ENCODE data around the gene FRMD1. TPM values are rescaled to one million over a fixed set of nuclear protein-coding genes. Genes with fewer than 3 reads are reported as not detected.

FRMD1 gene
- total and polyA plus RNA-seq, 2 of the 8 experiments (the other 6 are each of a cell fraction or from before 2014, with no cell fraction given) = 0.36 TPM; not detected in 1

- DNase-seq (ENCODE audit: low read depth in 1 of 2, low spot score in 2 of 2) (no peak), FAIRE-seq (no peak)
- 81% methylated on average over 7 of the region's 7 CpGs; no CpG with 5 or more reads in 1 of the 2 experiments for WGBS, 2 experiments (ENCODE audit: extremely low coverage in 1 of 2, insufficient coverage in 1 of 2, insufficient read length in 1 of 2, insufficient replicate concordance in 2 of 2, low coverage in 1 of 2, low lambda C conversion rate in 2 of 2, missing lambda C conversion rate in 1 of 2)
- Histone ChIP-seq H4K5ac (ENCODE audit: insufficient read length, low read depth, low read length) (no peak overlapping the region), H3K27ac (ENCODE audit: low read depth, low read length) (no peak overlapping the region), H4K91ac (replicated peaks; ENCODE audit: insufficient read length, low read length) (no peak overlapping the region), H2AFZ (ENCODE audit: low read length) (no peak overlapping the region), H2BK20ac (ENCODE audit: low read length) (no peak overlapping the region), H3K23ac (ENCODE audit: insufficient read length) (no peak overlapping the region), H2BK15ac (ENCODE audit: low read length) (no peak overlapping the region), H3K36me3 (ENCODE audit: control insufficient read depth in 2 of 4, insufficient read depth in 4 of 4, low read length in 3 of 4) (no peaks in the 10 kb centered on the region; a peak in 1 of 8 replicates), H3K79me1 (ENCODE audit: low read depth, low read length) (no peaks in the 10 kb centered on the region), H3K23me2 (ENCODE audit: low read depth, low read length) (no peaks in the 10 kb centered on the region; the same call in 1 of the 2 replicates), H3K79me2 (ENCODE audit: control insufficient read depth in 1 of 2, insufficient read depth in 2 of 2, low read length in 2 of 2) (no peaks in the 10 kb centered on the region), H3K18ac (ENCODE audit: extremely low read depth, low read length) (no peak overlapping the region), H2BK12ac (ENCODE audit: low read depth, low read length) (no peak overlapping the region), H3K14ac (ENCODE audit: insufficient read length) (no peak overlapping the region), H3K27me3 (replicated peaks in 1 of 4; ENCODE audit: control insufficient read depth in 3 of 4, extremely low read depth in 1 of 4, insufficient read depth in 3 of 4, low read length in 3 of 4) (no peaks in the 10 kb centered on the region), H2BK120ac (replicated peaks; ENCODE audit: low read depth, low read length) (no peak overlapping the region), H3K4me1 (replicated peaks in 1 of 4; ENCODE audit: control insufficient read depth in 3 of 4, insufficient read depth in 4 of 4, low read length in 3 of 4) (peaks cover 0 to 3% (median 1%) of the 10 kb centered on the region in 4 experiments; a peak in 2 of 7 replicates), H2AK5ac (ENCODE audit: low read depth, low read length) (no peak overlapping the region), H3K9me3 (ENCODE audit: insufficient read depth in 2 of 2, low read depth in 1 of 2, low read length in 1 of 2) (no peaks in the 10 kb centered on the region), H3K4me3 (ENCODE audit: extremely low read depth in 1 of 4, insufficient read depth in 2 of 4, low read depth in 3 of 4, low read length in 4 of 4) (no peak overlapping the region), H3K4ac (replicated peaks; ENCODE audit: insufficient read length, low read depth, low read length) (no peak overlapping the region), H3K56ac (replicated peaks; ENCODE audit: insufficient read length, low read depth, low read length) (no peak overlapping the region), H4K8ac (ENCODE audit: extremely low read depth, insufficient read depth, low read length) (no peak overlapping the region), H3K4me2 (ENCODE audit: insufficient read depth in 1 of 2, low read depth in 2 of 2, low read length in 2 of 2) (no peak overlapping the region), H3K9ac (replicated peaks in 1 of 4; ENCODE audit: extremely low read depth in 1 of 4, low read depth in 3 of 4, low read length in 3 of 4) (no peak overlapping the region), H4K20me1 (replicated peaks in 1 of 2; ENCODE audit: control insufficient read depth in 1 of 2, insufficient read depth in 2 of 2, low read length in 2 of 2) (peaks cover 0 to 6% of the 10 kb centered on the region in 2 experiments), H2BK5ac (ENCODE audit: low read depth, low read length) (no peak overlapping the region)
- ChIA-PET POLR2A (ENCODE audit: partially characterized antibody) (interaction anchor here (0.6 kb wide), 1 partner anchor 73 kb away, joined by 3 read pairs; no protein-coding TSS in a partner anchor), CTCF (ENCODE audit: partially characterized antibody) (interaction anchor here (0.7 to 4.2 kb wide), 12 partner anchors 10 to 103 kb away, joined by 3 to 38 read pairs (median 5); no protein-coding TSS in a partner anchor)
- no peak for TF ChIP-seq CHD1 (IDR thresholded peaks at IDR 0.05; ENCODE audit: low read depth, low read length)
- TF ChIP-seq HDAC2 (IDR thresholded peaks at IDR 0.05; ENCODE audit: borderline replicate concordance in 1 of 2, low read depth in 2 of 2, low read length in 2 of 2) = no peak
- TF ChIP-seq KDM5A (IDR thresholded peaks at IDR 0.05; ENCODE audit: low read length) = no peak
- no peak for TF ChIP-seq CHD2 (IDR thresholded peaks at IDR 0.05; ENCODE audit: low read length)
- no peak for TF ChIP-seq KDM4A (IDR thresholded peaks at IDR 0.05; ENCODE audit: low read depth, low read length, severe bottlenecking)
- TF ChIP-seq, protein P1, sequence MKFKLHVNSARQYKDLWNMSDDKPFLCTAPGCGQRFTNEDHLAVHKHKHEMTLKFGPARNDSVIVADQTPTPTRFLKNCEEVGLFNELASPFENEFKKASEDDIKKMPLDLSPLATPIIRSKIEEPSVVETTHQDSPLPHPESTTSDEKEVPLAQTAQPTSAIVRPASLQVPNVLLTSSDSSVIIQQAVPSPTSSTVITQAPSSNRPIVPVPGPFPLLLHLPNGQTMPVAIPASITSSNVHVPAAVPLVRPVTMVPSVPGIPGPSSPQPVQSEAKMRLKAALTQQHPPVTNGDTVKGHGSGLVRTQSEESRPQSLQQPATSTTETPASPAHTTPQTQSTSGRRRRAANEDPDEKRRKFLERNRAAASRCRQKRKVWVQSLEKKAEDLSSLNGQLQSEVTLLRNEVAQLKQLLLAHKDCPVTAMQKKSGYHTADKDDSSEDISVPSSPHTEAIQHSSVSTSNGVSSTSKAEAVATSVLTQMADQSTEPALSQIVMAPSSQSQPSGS (IDR thresholded peaks at IDR 0.05; ENCODE audit: low read length) = no peak
- TF ChIP-seq SAP30 (IDR thresholded peaks at IDR 0.05; ENCODE audit: insufficient read depth, insufficient replicate concordance, low read length) = no peak
- no peak for TF ChIP-seq NRF1 (IDR thresholded peaks at IDR 0.05; ENCODE audit: low read depth, low read length)
- TF ChIP-seq PHF8 (conservative IDR thresholded peaks at IDR 0.05; ENCODE audit: low read depth, low read length) = no peak
- TF ChIP-seq JUN (IDR thresholded peaks at IDR 0.05; ENCODE audit: low read depth, low read length) = no peak
- TF ChIP-seq MAFK (IDR thresholded peaks at IDR 0.05; ENCODE audit: low read depth, low read length) = no peak
- no peak for TF ChIP-seq GABPA (IDR thresholded peaks at IDR 0.05; ENCODE audit: borderline replicate concordance, insufficient read depth, low read length)
Measured at GRCh38 chr6:168070804-168071203, 8.2 kb downstream of the FRMD1 start.
